ENCODE data around the gene FUZ. TPM values are rescaled to one million over a fixed set of nuclear protein-coding genes. Genes with fewer than 3 reads are reported as not detected.

FUZ gene
- total RNA-seq, 4 donors from 2014 or later = 20.1 to 40.1 (median 33.3) TPM

GRCh38 chr19:49812452-49812996 is 568 bp downstream of the FUZ start:
- H3K4me3 ChIP-seq (replicated peaks in 1 of 3) = peak overlapping the region; percentile 11 to 87 (median 54)
- no peaks in the 10 kb centered on the region for H3K9me3 ChIP-seq
- 47 to 75% methylated on average over 7 to 10 of the region's 11 CpGs for WGBS, 2 donors
- no peaks in the 10 kb centered on the region for H3K36me3 ChIP-seq
- no peak for DNase-seq
- H3K27me3 ChIP-seq = no peaks in the 10 kb centered on the region
- intact Hi-C loops (cut with DNase I) = no loop called here
- no peak for TF ChIP-seq CTCF (IDR thresholded peaks at IDR 0.05)
- no peak for TF ChIP-seq POLR2A (IDR thresholded peaks at IDR 0.05)
- peak overlapping the region; percentile 90 to 97 (median 95) for H3K27ac ChIP-seq
- peaks cover 17 to 28% of the 10 kb centered on the region in 2 donors for H3K4me1 ChIP-seq

GRCh38 chr19:49811328-49811727 is 1.8 kb downstream of the FUZ start:
- intact Hi-C loops (cut with DNase I) = no loop called here
- no peak overlapping the region for H3K27ac ChIP-seq
- WGBS, 2 donors = 90 to 93% methylated on average over 6 of the region's 6 CpGs

GRCh38 chr19:49809941-49810389 is 3.1 kb downstream of the FUZ start:
- Histone ChIP-seq H3K9me3 (no peaks in the 10 kb centered on the region), H3K27me3 (no peaks in the 10 kb centered on the region), H3K36me3 (peaks cover 0 to 8% of the 10 kb centered on the region in 2 donors), H3K4me3 (replicated peaks in 1 of 3) (peak overlapping the region in 1 of 3 donors; percentile 70), H3K4me1 (peaks cover 17 to 22% of the 10 kb centered on the region in 2 donors), H3K27ac (peak overlapping the region; percentile 20 to 72 (median 71))
- intact Hi-C loops (cut with DNase I) = loop anchor here (5.0 kb wide), 1 partner anchor 47 kb away; no protein-coding TSS in a partner anchor
- no peak for DNase-seq
- WGBS, 2 donors = 94% methylated on average over 5 of the region's 5 CpGs
- TF ChIP-seq CTCF (IDR thresholded peaks at IDR 0.05) (no peak), POLR2A (IDR thresholded peaks at IDR 0.05) (no peak)

More at GRCh38 chr19:49811328-49811727, 1.8 kb downstream of the FUZ start:
- DNase-seq = no peak
- no peak for TF ChIP-seq POLR2A (IDR thresholded peaks at IDR 0.05)
- TF ChIP-seq CTCF (IDR thresholded peaks at IDR 0.05) = no peak
- peaks cover 17 to 22% of the 10 kb centered on the region in 2 donors for H3K4me1 ChIP-seq
- no peaks in the 10 kb centered on the region for H3K9me3 ChIP-seq
- no peak overlapping the region for H3K4me3 ChIP-seq (replicated peaks in 1 of 3)
- no peaks in the 10 kb centered on the region for H3K27me3 ChIP-seq
- no peaks in the 10 kb centered on the region for H3K36me3 ChIP-seq

- TF ChIP-seq POLR2A (IDR thresholded peaks at IDR 0.05) (no peak), CTCF (IDR thresholded peaks at IDR 0.05) (peak in 3 of 6 experiments; percentile 14 to 26 (median 14))
- intact Hi-C loops (cut with DNase I) = loop anchor here (5.0 kb wide), 1 partner anchor 48 kb away; no protein-coding TSS in a partner anchor
- Histone ChIP-seq H3K27ac (peak overlapping the region; percentile 20 to 72 (median 71)), H3K4me3 (replicated peaks in 1 of 3) (peak overlapping the region; percentile 1 to 70 (median 32)), H3K4me1 (peaks cover 17 to 22% of the 10 kb centered on the region in 2 donors), H3K36me3 (peaks cover 0 to 8% of the 10 kb centered on the region in 2 donors), H3K27me3 (no peaks in the 10 kb centered on the region), H3K9me3 (no peaks in the 10 kb centered on the region)
- WGBS, 2 donors = 14 to 26% methylated on average over 10 to 25 of the region's 50 CpGs
- DNase-seq = peak; percentile 56 to 61
These were observed 3.7 kb downstream of the FUZ start for GRCh38 chr19:49809160-49809940.

All from thyroid gland (tissue), 4 donors.